ENCODE results near the gene WDR91.

Gene WDR91

GRCh38 chr7:135232087-135232486, 20.8 kb upstream of the WDR91 start:
- Histone ChIP-seq H3K9ac (no peak overlapping the region), H3K36me3 (ENCODE audit: insufficient read depth) (no peaks in the 10 kb centered on the region), H3K27ac (no peak overlapping the region), H2AFZ (ENCODE audit: low read depth) (no peak overlapping the region), H3K4me2 (no peak overlapping the region), H3K4me3 (IDR thresholded peaks at IDR 0.05; ENCODE audit: insufficient read depth, low read depth, low read length) (no peak overlapping the region), H3K27me3 (ENCODE audit: insufficient read depth, low read depth) (no peaks in the 10 kb centered on the region), H3K4me1 (ENCODE audit: low read depth, poor library complexity, severe bottlenecking) (no peaks in the 10 kb centered on the region), H3K79me2 (ENCODE audit: insufficient read depth, low read depth) (no peaks in the 10 kb centered on the region), H4K20me1 (ENCODE audit: insufficient read depth) (no peaks in the 10 kb centered on the region)
- TF ChIP-seq CTCF (conservative IDR thresholded peaks at IDR 0.05; ENCODE audit: low read depth, low read length) = no peak

- Histone ChIP-seq H4K20me1 (ENCODE audit: insufficient read depth) (no peaks in the 10 kb centered on the region), H3K79me2 (ENCODE audit: insufficient read depth, low read depth) (no peaks in the 10 kb centered on the region), H3K36me3 (ENCODE audit: insufficient read depth) (no peaks in the 10 kb centered on the region), H2AFZ (ENCODE audit: low read depth) (no peak overlapping the region), H3K4me2 (no peak overlapping the region), H3K4me1 (ENCODE audit: low read depth, poor library complexity, severe bottlenecking) (no peaks in the 10 kb centered on the region), H3K4me3 (IDR thresholded peaks at IDR 0.05; ENCODE audit: insufficient read depth, low read depth, low read length) (no peak overlapping the region), H3K27me3 (ENCODE audit: insufficient read depth, low read depth) (no peaks in the 10 kb centered on the region), H3K27ac (no peak overlapping the region), H3K9ac (no peak overlapping the region)
- TF ChIP-seq CTCF (conservative IDR thresholded peaks at IDR 0.05; ENCODE audit: low read depth, low read length) = no peak
Observed at GRCh38 chr7:135231686-135232085, 20.4 kb upstream of the WDR91 start.

GRCh38 chr7:135224027-135224426, 12.7 kb upstream of the WDR91 start:
- H2AFZ ChIP-seq (ENCODE audit: low read depth) = no peak overlapping the region
- TF ChIP-seq CTCF (conservative IDR thresholded peaks at IDR 0.05; ENCODE audit: low read depth, low read length) = no peak
- no peaks in the 10 kb centered on the region for H3K79me2 ChIP-seq (ENCODE audit: insufficient read depth, low read depth)
- no peak overlapping the region for H3K9ac ChIP-seq
- H3K27me3 ChIP-seq (ENCODE audit: insufficient read depth, low read depth) = no peaks in the 10 kb centered on the region
- H3K36me3 ChIP-seq (ENCODE audit: insufficient read depth) = no peaks in the 10 kb centered on the region
- H3K4me3 ChIP-seq (IDR thresholded peaks at IDR 0.05; ENCODE audit: insufficient read depth, low read depth, low read length) = no peak overlapping the region
- no peak overlapping the region; the same call in 1 of the 2 replicates for H3K4me2 ChIP-seq
- no peak overlapping the region for H3K27ac ChIP-seq
- no peaks in the 10 kb centered on the region for H4K20me1 ChIP-seq (ENCODE audit: insufficient read depth)
- peaks cover 13% of the 10 kb centered on the region for H3K4me1 ChIP-seq (ENCODE audit: low read depth, poor library complexity, severe bottlenecking)

GRCh38 chr7:135217645-135218509, 6.6 kb upstream of the WDR91 start:
- Histone ChIP-seq H3K27ac (no peak overlapping the region), H3K4me3 (IDR thresholded peaks at IDR 0.05; ENCODE audit: insufficient read depth, low read depth, low read length) (no peak overlapping the region), H3K4me2 (no peak overlapping the region), H2AFZ (ENCODE audit: low read depth) (no peak overlapping the region), H3K4me1 (ENCODE audit: low read depth, poor library complexity, severe bottlenecking) (no peaks in the 10 kb centered on the region), H4K20me1 (ENCODE audit: insufficient read depth) (no peaks in the 10 kb centered on the region), H3K79me2 (ENCODE audit: insufficient read depth, low read depth) (no peaks in the 10 kb centered on the region), H3K9ac (no peak overlapping the region), H3K36me3 (ENCODE audit: insufficient read depth) (no peaks in the 10 kb centered on the region), H3K27me3 (ENCODE audit: insufficient read depth, low read depth) (no peaks in the 10 kb centered on the region)
- no peak for TF ChIP-seq CTCF (conservative IDR thresholded peaks at IDR 0.05; ENCODE audit: low read depth, low read length)

Measured in KMS-11 (cell line).